22Rv1 (cell line): ENCODE data around the gene CIRBP.

ENCODE experiments used
- CTCF ChIP-seq: fragments of 450-650 bp; IDR thresholded peaks from 2 replicates; pipeline ENCODE4 v1.5.1; 2017; ENCODE audit warnings: mild to moderate bottlenecking
- ZFX ChIP-seq: fragments of 450-650 bp; IDR thresholded peaks from 2 replicates; pipeline ENCODE4 v1.6.1; 2017; ENCODE audit warnings: antibody characterized with exemption, borderline replicate concordance

GRCh38 chr19:1277061-1277460 is 7.9 kb downstream of the CIRBP start:
- TF ChIP-seq CTCF (no peak), ZFX (no peak)
